Measurements from ENCODE around the gene S100A13.

DNA sequence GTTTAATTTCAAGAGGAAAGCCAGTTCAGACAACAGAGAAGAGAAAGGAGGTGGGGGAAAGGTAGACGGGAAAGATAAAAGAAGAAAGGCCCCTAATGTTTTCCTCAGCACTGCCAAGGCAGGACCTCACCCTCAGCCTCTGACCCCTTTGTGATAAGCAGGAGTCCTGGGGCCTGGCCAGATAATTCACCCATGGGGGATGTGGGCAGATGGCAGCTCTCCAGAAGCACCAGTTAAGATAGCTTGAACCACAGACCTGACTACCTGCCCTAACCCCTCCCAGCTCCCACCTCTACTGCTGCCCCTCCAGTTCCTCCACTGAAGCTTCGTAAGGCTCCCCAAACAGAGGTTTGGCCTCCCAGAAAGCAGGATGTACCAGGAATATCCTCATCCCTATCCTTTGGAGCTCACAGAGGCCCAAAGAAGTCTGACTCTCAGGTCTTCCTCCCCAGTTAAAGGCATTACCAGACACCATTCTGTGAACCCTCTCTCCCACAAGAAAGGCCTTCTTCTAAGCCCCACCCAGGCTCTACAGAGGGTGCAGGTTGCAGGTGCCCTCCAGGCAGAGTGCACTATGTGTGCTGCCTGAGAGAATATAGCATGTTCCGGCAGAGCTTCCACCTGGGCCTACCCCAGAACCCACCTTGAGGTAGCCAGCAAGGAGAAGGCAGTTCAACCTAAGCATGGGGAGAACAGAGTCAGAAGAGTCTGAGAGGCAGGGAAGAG, 22.0 kb upstream of the S100A13 start:
- TF ChIP-seq CTCF (IDR thresholded peaks at IDR 0.05) (no peak), POLR2A (IDR thresholded peaks at IDR 0.05) (no peak)

Measured in thyroid gland (tissue), 4 donors.